K562 (cell line): Measurements from ENCODE around the gene STIL. TPM values are rescaled to one million over a fixed set of nuclear protein-coding genes. Genes with fewer than 3 reads are reported as not detected.
A peak's percentile ranks its signal among the peaks of the same experiment; 100 is the strongest.

Source experiments
- C11orf30 ChIP-seq: fragments of 450-650 bp; IDR thresholded peaks from 2 replicates; pipeline ENCODE4 v1.6.1; 2016; ENCODE audit warnings: low read depth, mild to moderate bottlenecking
- DIDO1 ChIP-seq: fragments of 450-650 bp; IDR thresholded peaks from 2 replicates; pipeline ENCODE4 v1.6.1; 2016; ENCODE audit warnings: low read depth, missing biosample characterization, missing genetic modification characterization
- KDM1A ChIP-seq, 2 experiments: fragments of 450-650 bp; IDR thresholded peaks; 2 replicates each; pipeline ENCODE4 v1.6.1; 2016; ENCODE audit warnings: mild to moderate bottlenecking in 2 of 2
- KDM4B ChIP-seq, 2 experiments: fragments of 450-650 bp in 1 of 2; sonication (generic) in 1 of 2; IDR thresholded peaks; 2 replicates each; pipeline ENCODE4 v1.6.1; 2016 to 2017; ENCODE audit warnings: borderline replicate concordance in 2 of 2, antibody characterized with exemption in 1 of 2, low read depth in 1 of 2, mild to moderate bottlenecking in 1 of 2
- KLF10 ChIP-seq: fragments of 250-450 bp; sonication (Bioruptor Pico); IDR thresholded peaks from 2 replicates; pipeline ENCODE4 v1.6.1; 2021; ENCODE audit warnings: matching md5 sums
- PBX2 ChIP-seq, 2 experiments: IDR thresholded peaks in 1 of 2; conservative IDR thresholded peaks in 1 of 2; 2 replicates each; pipeline ENCODE4 v1.6.1; 2016; ENCODE audit warnings: low read depth in 2 of 2, mild to moderate bottlenecking in 1 of 2, missing compliant biosample characterization in 1 of 2, missing genetic modification characterization in 1 of 2, moderate library complexity in 1 of 2
- POLR2H ChIP-seq: IDR thresholded peaks from 2 replicates; pipeline ENCODE4 v1.6.1; 2016; ENCODE audit warnings: missing genetic modification characterization, low read depth, mild to moderate bottlenecking, control low read depth, missing compliant biosample characterization, moderate library complexity
- PTRF ChIP-seq: fragments of 450-650 bp; IDR thresholded peaks from 2 replicates; pipeline ENCODE4 v1.6.1; 2016; ENCODE audit warnings: mild to moderate bottlenecking, missing genetic modification characterization, missing compliant biosample characterization
- RNF2 ChIP-seq: sonication (generic); IDR thresholded peaks from 2 replicates; pipeline ENCODE4 v1.6.1; 2016
- SIN3B ChIP-seq: fragments of 450-650 bp; IDR thresholded peaks from 2 replicates; pipeline ENCODE4 v1.6.1; 2017; ENCODE audit warnings: low read depth, mild to moderate bottlenecking, moderate library complexity
- SMAD3 ChIP-seq: fragments of 450-650 bp; formaldehyde crosslinking; conservative IDR thresholded peaks from 2 replicates; pipeline ENCODE4 v1.4.0; 2020; ENCODE audit warnings: mild to moderate bottlenecking
- SUPT5H ChIP-seq: fragments of 450-650 bp; IDR thresholded peaks from 2 replicates; pipeline ENCODE4 v1.6.1; 2016
- TEAD4 ChIP-seq, 2 experiments: sonication (generic) in 1 of 2; formaldehyde crosslinking in 1 of 2; IDR thresholded peaks; 2 replicates each; pipeline versions ENCODE4 v1.6.1 to v1.8.0; 2012 to 2022; ENCODE audit warnings: borderline replicate concordance in 1 of 2, inconsistent platforms in 1 of 2, low read length in 1 of 2, mild to moderate bottlenecking in 1 of 2, missing genetic modification reagents in 1 of 2
- ZNF347 ChIP-seq: fragments of 450-650 bp; formaldehyde crosslinking; IDR thresholded peaks from 2 replicates; pipeline ENCODE4 v1.4.0; 2020; ENCODE audit warnings: low read depth, mild to moderate bottlenecking, moderate library complexity
- polyA plus RNA-seq, 8 experiments: library from polyadenylated mRNA; depleted of rRNA in 4 of 8; stranded (reverse) in 5 of 8; unstranded in 3 of 8; fragments of >200 nt; fragmentation: Nextera tagmentation in 2 of 8; fragmentation: Illumina TruSeq in 1 of 8; extraction: Ambion mirVana in 2 of 8; extraction: Trizol in 1 of 8; gene quantifications; 2 replicates each; pipeline versions ENCODE4 v1.2.1 to v1.2.3, GENCODE V29; 2011 to 2014; ENCODE audit warnings: inconsistent platforms in 1 of 8, missing spikeins in 1 of 8
- total RNA-seq, 7 experiments: library from RNA; depleted of rRNA in 6 of 7; stranded (reverse); fragments of >200 nt in 6 of 7; fragmentation: Illumina TruSeq in 2 of 7; extraction: Trizol in 2 of 7; gene quantifications; 2 replicates each; pipeline versions ENCODE4 v1.2.1 to v1.2.3, GENCODE V29; 2011 to 2021; ENCODE audit warnings: low replicate concordance in 1 of 7

STIL gene
- total and polyA plus RNA-seq, 9 of the 15 experiments (the other 6 are each of a cell fraction or from before 2014, with no cell fraction given) = 10.5 to 77.4 (median 39.6) TPM

- TF ChIP-seq PBX2 (CRISPR knock-in tag; IDR thresholded peaks at IDR 0.05; ENCODE audit: low read depth) (no peak), PBX2 (tag; conservative IDR thresholded peaks at IDR 0.05; ENCODE audit: low read depth) (no peak), KLF10 (CRISPR knock-in tag) (no peak), PTRF (tag) (no peak), KDM4B (IDR thresholded peaks at IDR 0.05; ENCODE audit: borderline replicate concordance in 2 of 2, low read depth in 1 of 2) (no peak), SUPT5H (no peak), RNF2 (no peak), POLR2H (no peak), ZNF347 (CRISPR knock-in tag) (no peak), DIDO1 (tag) (no peak), KDM1A (IDR thresholded peaks at IDR 0.05) (0 out of 4 replicates have a peak, but pooled peaks of 1 of the 2 experiments have one; percentile 8), TEAD4 (IDR thresholded peaks at IDR 0.05; ENCODE audit: low read length) (no peak), TEAD4 (CRISPR knock-in tag; IDR thresholded peaks at IDR 0.05; ENCODE audit: borderline replicate concordance) (no peak), SMAD3 (CRISPR knock-in tag) (no peak), SIN3B (no peak), C11orf30 (peak; percentile 84)
These were observed 24.5 kb upstream of the STIL start (continued) for GRCh38 chr1:47338249-47339077.
